ENCODE measurements around the gene ZNF506.

GRCh38 chr19:19820774-19821320 is 703 bp downstream of the ZNF506 start:
- no peak for TF ChIP-seq CTCF (IDR thresholded peaks at IDR 0.05; ENCODE audit: insufficient read depth, low read length)
- TF ChIP-seq POLR2AphosphoS5 (IDR thresholded peaks at IDR 0.05; ENCODE audit: low read depth), result no peak
- TF ChIP-seq REST (IDR thresholded peaks at IDR 0.05; ENCODE audit: insufficient replicate concordance, low read depth), result no peak

All from HL-60 (cell line).